K562 (cell line): ENCODE measurements around the gene LRMDA. TPM values are rescaled to one million over a fixed set of nuclear protein-coding genes. Genes with fewer than 3 reads are reported as not detected.

Experiments
- ATAC-seq: fragments of 200-7000 bp; cut with Tn5 transposase; 3 replicates; pipeline ENCODE4 v1.9.1; 2020; ENCODE audit warnings: moderate library complexity
- BruUV-seq: library from RNA; stranded (reverse); fragments of 400-500 nt; replicated peaks from 2 replicates; lab custom pipeline; 2021; lab: Mats Ljungman, UMichigan
- CTCF ChIA-PET: fragments of 300-600 bp; formaldehyde crosslinking; extraction: SDS; loops from one replicate; lab custom pipeline; 2021; ENCODE audit warnings: low intra/inter-chr PET ratio; lab: Yijun Ruan, JAX
- POLR2A ChIA-PET: fragments of 300-600, 350-650 bp; sonication (Branson Sonifier 250); formaldehyde crosslinking; extraction: SDS; loops from one replicate; lab custom pipeline; 2021; ENCODE audit warnings: antibody characterized with exemption, inconsistent platforms; lab: Yijun Ruan, JAX
- DNase-seq, 4 experiments: peaks; one replicate each; pipeline versions ENCODE4 v3.0.0 to v3.0.0-alpha.2; 2011 to 2018; ENCODE audit warnings: low spot score in 3 of 4, mixed read lengths in 3 of 4; ENCODE audit errors: extremely low read depth in 1 of 4
- FAIRE-seq: peaks from 2 replicates; lab custom pipeline; 2011; peaks lifted over from hg19 to GRCh38; lab: Jason Lieb, UNC
- H2AFZ ChIP-seq: 2 replicates; pipeline ENCODE4 v1.6.0; 2011; ENCODE audit warnings: low read depth, low read length, control low read depth, inconsistent platforms
- H3K27ac ChIP-seq: fragments of 200-600 bp; 3 replicates; pipeline ENCODE4 v1.8.0; 2011; ENCODE audit warnings: low read depth, mild to moderate bottlenecking, control low read depth, inconsistent platforms, low read length, moderate library complexity, mixed read lengths; ENCODE audit errors: extremely low read depth
- H3K27me3 ChIP-seq, 2 experiments: fragments of 300-600 bp in 1 of 2; 2 replicates in 1 of 2; 3 replicates in 1 of 2; pipeline versions ENCODE4 v1.6.0 to v1.8.0; 2011; ENCODE audit warnings: inconsistent platforms in 2 of 2, low read length in 2 of 2, mild to moderate bottlenecking in 1 of 2, mixed read lengths in 1 of 2, moderate library complexity in 1 of 2; ENCODE audit not compliant: control insufficient read depth in 2 of 2, insufficient read depth in 2 of 2
- H3K36me3 ChIP-seq: fragments of 300-600 bp; 3 replicates; pipeline ENCODE4 v1.8.0; 2011; ENCODE audit warnings: mild to moderate bottlenecking, low read length, inconsistent platforms; ENCODE audit not compliant: control insufficient read depth, insufficient read depth
- H3K4me1 ChIP-seq, 2 experiments: fragments of 200-600 bp in 1 of 2; replicated peaks in 1 of 2; 2 replicates in 1 of 2; 3 replicates in 1 of 2; pipeline versions ENCODE4 v1.5.1 to v1.8.0; 2011; ENCODE audit warnings: inconsistent platforms in 2 of 2, low read length in 2 of 2, mild to moderate bottlenecking in 1 of 2, mixed read lengths in 1 of 2, moderate library complexity in 1 of 2; ENCODE audit not compliant: control insufficient read depth in 2 of 2, insufficient read depth in 2 of 2
- H3K4me2 ChIP-seq: 2 replicates; pipeline ENCODE4 v1.6.1; 2011; ENCODE audit warnings: low read length, control low read depth, inconsistent platforms, mixed read lengths; ENCODE audit not compliant: insufficient read depth
- H3K4me3 ChIP-seq: fragments of 200-600 bp; sonication (generic), shearing (Covaris generic); 2 replicates; pipeline ENCODE4 v1.5.1; 2016; ENCODE audit warnings: control low read depth, inconsistent platforms
- H3K79me2 ChIP-seq: fragments of 200-600 bp; 3 replicates; pipeline ENCODE4 v1.8.0; 2011; ENCODE audit warnings: low read length, inconsistent platforms; ENCODE audit not compliant: control insufficient read depth, insufficient read depth
- H3K9ac ChIP-seq, 2 experiments: 2 replicates each; pipeline versions ENCODE4 v1.6.0 to v1.6.1; 2011; ENCODE audit warnings: low read depth in 2 of 2, low read length in 2 of 2, control low read depth in 1 of 2, inconsistent platforms in 1 of 2, mild to moderate bottlenecking in 1 of 2, mixed read lengths in 1 of 2; ENCODE audit not compliant: insufficient read depth in 1 of 2
- H3K9me1 ChIP-seq: one replicate; pipeline ENCODE4 v1.6.0; 2011; ENCODE audit warnings: inconsistent platforms, mild to moderate bottlenecking, low read length, moderate library complexity; ENCODE audit not compliant: control insufficient read depth, insufficient read depth
- H3K9me3 ChIP-seq: replicated peaks from 2 replicates; pipeline ENCODE4 v1.5.1; 2011; ENCODE audit warnings: low read depth, low read length, inconsistent platforms; ENCODE audit not compliant: control insufficient read depth, insufficient read depth
- H4K20me1 ChIP-seq: replicated peaks from 2 replicates; pipeline ENCODE4 v1.6.1; 2011; ENCODE audit warnings: low read length, inconsistent platforms, mixed read lengths; ENCODE audit not compliant: control insufficient read depth, insufficient read depth
- BACH1 ChIP-seq: fragments of 200-800 bp; sonication (Bioruptor generic); IDR thresholded peaks from 2 replicates; pipeline ENCODE4 v1.6.1; 2016; ENCODE audit warnings: missing genetic modification characterization, missing compliant biosample characterization
- COPS2 ChIP-seq: fragments of 450-650 bp; conservative IDR thresholded peaks from 2 replicates; pipeline ENCODE4 v1.6.1; 2016; ENCODE audit warnings: mild to moderate bottlenecking, moderate library complexity
- CREB1 ChIP-seq, 2 experiments: sonication (generic) in 1 of 2; formaldehyde crosslinking in 1 of 2; IDR thresholded peaks; 2 replicates each; pipeline versions ENCODE4 v1.6.1 to v1.8.0; 2012 to 2022; ENCODE audit warnings: inconsistent platforms in 1 of 2, mild to moderate bottlenecking in 1 of 2, missing genetic modification reagents in 1 of 2, moderate library complexity in 1 of 2
- HNRNPUL1 ChIP-seq: fragments of 200-400 bp; formaldehyde crosslinking; IDR thresholded peaks from 2 replicates; pipeline ENCODE4 v1.6.1; 2017; ENCODE audit warnings: low read length
- IRF2 ChIP-seq: sonication (generic); formaldehyde crosslinking; IDR thresholded peaks from 2 replicates; pipeline ENCODE4 v1.8.1; 2022; ENCODE audit warnings: mild to moderate bottlenecking, missing genetic modification reagents
- MCM7 ChIP-seq, 2 experiments: fragments of 450-650 bp; IDR thresholded peaks; 2 replicates each; pipeline ENCODE4 v1.6.1; 2016 to 2018
- POLR2A ChIP-seq: fragments of 450-650 bp; conservative IDR thresholded peaks from 2 replicates; pipeline ENCODE4 v1.6.1; 2016
- POLR2B ChIP-seq: fragments of 450-650 bp; IDR thresholded peaks from 2 replicates; pipeline ENCODE4 v1.6.1; 2018; ENCODE audit warnings: low read depth; ENCODE audit not compliant: partially characterized antibody
- RAD21 ChIP-seq, 2 experiments: fragments of 250-450 bp in 1 of 2; fragments of 450-650 bp in 1 of 2; sonication (Bioruptor Pico) in 1 of 2; formaldehyde crosslinking in 1 of 2; IDR thresholded peaks in 1 of 2; conservative IDR thresholded peaks in 1 of 2; 2 replicates each; pipeline versions ENCODE4 v1.4.0 to v1.8.0; 2020 to 2022; ENCODE audit warnings: mild to moderate bottlenecking in 2 of 2, moderate library complexity in 1 of 2
- RBM34 ChIP-seq: fragments of 200-400 bp; formaldehyde crosslinking; IDR thresholded peaks from 2 replicates; pipeline ENCODE4 v1.6.1; 2018; ENCODE audit warnings: low read length, borderline replicate concordance; ENCODE audit not compliant: insufficient read depth
- SAFB2 ChIP-seq: fragments of 200-400 bp; formaldehyde crosslinking; IDR thresholded peaks from 2 replicates; pipeline ENCODE4 v1.6.1; 2018; ENCODE audit warnings: borderline replicate concordance, low read length, low read depth, moderate library complexity; ENCODE audit not compliant: severe bottlenecking
- STAG1 ChIP-seq: sonication (generic); formaldehyde crosslinking; IDR thresholded peaks from 2 replicates; pipeline ENCODE4 v1.5.0; 2020; ENCODE audit warnings: missing genetic modification reagents, borderline replicate concordance
- TEAD4 ChIP-seq, 2 experiments: sonication (generic) in 1 of 2; formaldehyde crosslinking in 1 of 2; IDR thresholded peaks; 2 replicates each; pipeline versions ENCODE4 v1.6.1 to v1.8.0; 2012 to 2022; ENCODE audit warnings: borderline replicate concordance in 1 of 2, inconsistent platforms in 1 of 2, low read length in 1 of 2, mild to moderate bottlenecking in 1 of 2, missing genetic modification reagents in 1 of 2
- TOE1 ChIP-seq, 2 experiments: fragments of 450-650 bp in 1 of 2; sonication (generic) in 1 of 2; formaldehyde crosslinking in 1 of 2; IDR thresholded peaks; 2 replicates each; pipeline versions ENCODE4 v1.7.1 to v1.8.0; 2016 to 2022; ENCODE audit warnings: borderline replicate concordance in 2 of 2, mild to moderate bottlenecking in 2 of 2, antibody characterized with exemption in 1 of 2, inconsistent platforms in 1 of 2, low read depth in 1 of 2, missing genetic modification reagents in 1 of 2, moderate library complexity in 1 of 2
- XRCC3 ChIP-seq: fragments of 450-650 bp; IDR thresholded peaks from 2 replicates; pipeline ENCODE4 v1.6.1; 2017; ENCODE audit warnings: mild to moderate bottlenecking, moderate library complexity
- YBX1 ChIP-seq: fragments of 450-650 bp; IDR thresholded peaks from 2 replicates; pipeline ENCODE4 v1.7.1; 2016; ENCODE audit warnings: mild to moderate bottlenecking
- ZFP1 ChIP-seq: fragments of 450-650 bp; formaldehyde crosslinking; IDR thresholded peaks from 2 replicates; pipeline ENCODE4 v1.4.0; 2020; ENCODE audit warnings: mild to moderate bottlenecking, mixed read lengths
- WGBS: fragments of 100-300 bp; shearing (Covaris generic); methylation state at CpG from one replicate; pipeline ENCODE4 v1.1.6; 2016; ENCODE audit warnings: low coverage, mixed read lengths; ENCODE audit not compliant: insufficient coverage; ENCODE audit errors: missing lambda C conversion rate; 5-methylcytosine and 5-hydroxymethylcytosine counted together
- in situ Hi-C: fragments of 300-500 bp; cut with MboI; formaldehyde crosslinking; loops from 4 replicates; pipeline ENCODE4 v1.15.0; 2018; ENCODE audit warnings: inconsistent platforms, mixed read lengths
- intact Hi-C: fragments of 100-400 bp; cut with micrococcal nuclease; formaldehyde crosslinking; loops from 2 replicates; pipeline ENCODE4 v1.14.2; 2022
- polyA plus RNA-seq, 8 experiments: library from polyadenylated mRNA; depleted of rRNA in 4 of 8; stranded (reverse) in 5 of 8; unstranded in 3 of 8; fragments of >200 nt; fragmentation: Nextera tagmentation in 2 of 8; fragmentation: Illumina TruSeq in 1 of 8; extraction: Ambion mirVana in 2 of 8; extraction: Trizol in 1 of 8; gene quantifications; 2 replicates each; pipeline versions ENCODE4 v1.2.1 to v1.2.3, GENCODE V29; 2011 to 2014; ENCODE audit warnings: inconsistent platforms in 1 of 8, missing spikeins in 1 of 8
- total RNA-seq, 7 experiments: library from RNA; depleted of rRNA in 6 of 7; stranded (reverse); fragments of >200 nt in 6 of 7; fragmentation: Illumina TruSeq in 2 of 7; extraction: Trizol in 2 of 7; gene quantifications; 2 replicates each; pipeline versions ENCODE4 v1.2.1 to v1.2.3, GENCODE V29; 2011 to 2021; ENCODE audit warnings: low replicate concordance in 1 of 7
- TF ChIP-seq, protein P1 (sequence below): fragments of 450-650 bp; IDR thresholded peaks from one replicate; pipeline ENCODE4 v1.6.1; 2018; ENCODE audit warnings: mild to moderate bottlenecking, moderate library complexity; ENCODE audit not compliant: partially characterized antibody
- TF ChIP-seq, protein P2 (sequence below): fragments of 200-800 bp; sonication (Bioruptor generic); IDR thresholded peaks from 2 replicates; pipeline ENCODE4 v1.6.1; 2017; ENCODE audit warnings: missing genetic modification characterization, missing compliant biosample characterization

LRMDA gene
- total and polyA plus RNA-seq, 9 of the 15 experiments (the other 6 are each of a cell fraction or from before 2014, with no cell fraction given) = 0.25 TPM; not detected in 8

DNA sequence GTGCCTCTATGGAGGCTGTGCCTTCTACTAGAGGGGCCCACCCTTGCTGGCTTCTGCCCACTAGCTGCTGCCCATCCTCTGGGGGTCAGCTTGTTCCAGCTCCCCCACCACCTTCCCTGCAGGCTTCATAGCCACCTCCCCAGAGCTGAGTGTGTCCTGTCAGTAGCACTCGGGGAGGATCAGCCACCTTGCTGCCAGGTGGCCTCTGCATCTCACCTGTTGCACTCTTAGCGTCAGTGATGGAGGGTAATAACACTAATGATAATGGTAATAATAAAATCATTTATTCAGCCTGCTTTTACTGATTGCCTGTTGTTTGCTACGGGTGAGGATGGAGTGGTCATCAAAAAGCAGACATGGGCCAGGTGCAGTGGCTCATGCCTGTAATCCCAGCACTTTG lies 377.6 kb downstream of the LRMDA start:
- Histone ChIP-seq H3K36me3 (no peaks in the 10 kb centered on the region), H3K79me2 (no peaks in the 10 kb centered on the region), H3K9me3 (no peaks in the 10 kb centered on the region), H3K27ac (no peak overlapping the region), H3K9me1 (no peaks in the 10 kb centered on the region), H4K20me1 (no peaks in the 10 kb centered on the region), H3K4me3 (no peak overlapping the region), H3K27me3 (peaks cover 0 to 9% of the 10 kb centered on the region in 2 experiments; a peak in 1 of 5 replicates), H3K4me2 (no peak overlapping the region), H2AFZ (no peak overlapping the region), H3K4me1 (no peaks in the 10 kb centered on the region)
- ATAC-seq (no peak), FAIRE-seq (no peak), DNase-seq (no peak)
- ChIA-PET POLR2A (no interaction called here), CTCF (no interaction called here)
- WGBS = 0% methylated on average over 3 of the region's 3 CpGs
- in situ Hi-C loops = no loop called here
- intact Hi-C loops = no loop called here
- BruUV-seq = no TSS peak
- TF ChIP-seq IRF2 (CRISPR knock-in tag) (no peak), COPS2 (no peak), STAG1 (CRISPR knock-in tag) (no peak), RBM34 (no peak), BACH1 (tag) (no peak), XRCC3 (no peak), YBX1 (no peak), SAFB2 (no peak), MCM7 (IDR thresholded peaks at IDR 0.05) (no peak), HNRNPUL1 (no peak), TOE1 (IDR thresholded peaks at IDR 0.05; ENCODE audit: borderline replicate concordance) (no peak), TOE1 (CRISPR knock-in tag; IDR thresholded peaks at IDR 0.05; ENCODE audit: borderline replicate concordance, low read depth) (no peak), RAD21 (CRISPR knock-in tag; conservative IDR thresholded peaks at IDR 0.05 in 1 of 2, IDR thresholded peaks at IDR 0.05 in 1 of 2) (no peak), POLR2B (no peak), POLR2A (no peak), CREB1 (IDR thresholded peaks at IDR 0.05) (no peak), CREB1 (CRISPR knock-in tag; IDR thresholded peaks at IDR 0.05) (no peak), ZFP1 (no peak), TEAD4 (IDR thresholded peaks at IDR 0.05; ENCODE audit: low read length) (no peak), TEAD4 (CRISPR knock-in tag; IDR thresholded peaks at IDR 0.05; ENCODE audit: borderline replicate concordance) (no peak)
- TF ChIP-seq, protein P1, sequence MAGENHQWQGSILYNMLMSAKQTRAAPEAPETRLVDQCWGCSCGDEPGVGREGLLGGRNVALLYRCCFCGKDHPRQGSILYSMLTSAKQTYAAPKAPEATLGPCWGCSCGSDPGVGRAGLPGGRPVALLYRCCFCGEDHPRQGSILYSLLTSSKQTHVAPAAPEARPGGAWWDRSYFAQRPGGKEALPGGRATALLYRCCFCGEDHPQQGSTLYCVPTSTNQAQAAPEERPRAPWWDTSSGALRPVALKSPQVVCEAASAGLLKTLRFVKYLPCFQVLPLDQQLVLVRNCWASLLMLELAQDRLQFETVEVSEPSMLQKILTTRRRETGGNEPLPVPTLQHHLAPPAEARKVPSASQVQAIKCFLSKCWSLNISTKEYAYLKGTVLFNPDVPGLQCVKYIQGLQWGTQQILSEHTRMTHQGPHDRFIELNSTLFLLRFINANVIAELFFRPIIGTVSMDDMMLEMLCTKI = no peak
- TF ChIP-seq, protein P2, sequence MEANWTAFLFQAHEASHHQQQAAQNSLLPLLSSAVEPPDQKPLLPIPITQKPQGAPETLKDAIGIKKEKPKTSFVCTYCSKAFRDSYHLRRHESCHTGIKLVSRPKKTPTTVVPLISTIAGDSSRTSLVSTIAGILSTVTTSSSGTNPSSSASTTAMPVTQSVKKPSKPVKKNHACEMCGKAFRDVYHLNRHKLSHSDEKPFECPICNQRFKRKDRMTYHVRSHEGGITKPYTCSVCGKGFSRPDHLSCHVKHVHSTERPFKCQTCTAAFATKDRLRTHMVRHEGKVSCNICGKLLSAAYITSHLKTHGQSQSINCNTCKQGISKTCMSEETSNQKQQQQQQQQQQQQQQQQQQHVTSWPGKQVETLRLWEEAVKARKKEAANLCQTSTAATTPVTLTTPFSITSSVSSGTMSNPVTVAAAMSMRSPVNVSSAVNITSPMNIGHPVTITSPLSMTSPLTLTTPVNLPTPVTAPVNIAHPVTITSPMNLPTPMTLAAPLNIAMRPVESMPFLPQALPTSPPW = no peak
- TF ChIP-seq, all 486 proteins: peak for 0
- H3K9ac ChIP-seq = no peak overlapping the region
